H1 (cell line): ENCODE data around the gene SATB2. TPM values are rescaled to one million over a fixed set of nuclear protein-coding genes. Genes with fewer than 3 reads are reported as not detected.

Experiments
- BACH1 ChIP-seq: IDR thresholded peaks from 2 replicates; pipeline ENCODE4 v1.6.1; 2012; ENCODE audit warnings: low read length, improper control_type of control experiment
- GTF2F1 ChIP-seq: IDR thresholded peaks from 2 replicates; pipeline ENCODE4 v1.6.1; 2012; ENCODE audit warnings: low read depth, low read length, improper control_type of control experiment, borderline replicate concordance
- MAFK ChIP-seq: IDR thresholded peaks from 2 replicates; pipeline ENCODE4 v1.6.1; 2012; ENCODE audit warnings: low read depth, mild to moderate bottlenecking, improper control_type of control experiment, low read length
- RAD21 ChIP-seq, 2 experiments: IDR thresholded peaks in 1 of 2; conservative IDR thresholded peaks in 1 of 2; 2 replicates each; pipeline ENCODE4 v1.6.1; 2011; ENCODE audit warnings: low read depth in 2 of 2, low read length in 2 of 2, improper control_type of control experiment in 1 of 2, inconsistent platforms in 1 of 2, mild to moderate bottlenecking in 1 of 2, moderate library complexity in 1 of 2
- RXRA ChIP-seq: IDR thresholded peaks from 2 replicates; pipeline ENCODE4 v1.6.1; 2011; ENCODE audit warnings: low read depth, mild to moderate bottlenecking, low read length, moderate library complexity; ENCODE audit not compliant: insufficient read depth
- SIRT6 ChIP-seq: IDR thresholded peaks from one replicate; pipeline ENCODE4 v1.7.1; 2012; ENCODE audit warnings: low read length, inconsistent platforms
- TBP ChIP-seq: IDR thresholded peaks from 2 replicates; pipeline ENCODE4 v1.6.1; 2011; ENCODE audit warnings: low read depth, low read length, improper control_type of control experiment
- TCF12 ChIP-seq: IDR thresholded peaks from 2 replicates; pipeline ENCODE4 v1.6.1; 2011; ENCODE audit warnings: low read depth, mild to moderate bottlenecking, low read length
- polyA plus RNA-seq, 7 experiments: library from polyadenylated mRNA; depleted of rRNA in 3 of 7; stranded (reverse) in 5 of 7; unstranded in 2 of 7; fragments of >200 nt in 5 of 7; fragments of 200-250 nt in 2 of 7; gene quantifications; 1 replicate in 5 of 7; 2 replicates in 1 of 7; 4 replicates in 1 of 7; pipeline versions ENCODE4 v1.2.1 to v1.2.3, GENCODE V29; 2011 to 2013; ENCODE audit warnings: missing spikeins in 2 of 7, mixed read lengths in 2 of 7
- total RNA-seq: library from RNA; stranded (reverse); fragmentation: NEBNext Ultra II Directional; extraction: Animal tissue kit (Norgen Biotek cat#: 25700); gene quantifications from 2 replicates; pipeline ENCODE4 v1.2.1, GENCODE V29; 2021
- TF ChIP-seq, protein P1 (sequence below): fragments of 300-600 bp; sonication (generic); IDR thresholded peaks from 2 replicates; pipeline ENCODE4 v1.7.1; 2012; ENCODE audit warnings: low read length, moderate library complexity, mild to moderate bottlenecking, inconsistent platforms; ENCODE audit not compliant: insufficient replicate concordance
- TF ChIP-seq, protein P2 (sequence below): IDR thresholded peaks from 2 replicates; pipeline ENCODE4 v1.6.1; 2012; ENCODE audit warnings: low read length, inconsistent platforms

SATB2 gene
- total and polyA plus RNA-seq, 2 of the 8 experiments (the other 6 are each of a cell fraction or from before 2014, with no cell fraction given): 1.3 to 5.7 TPM

DNA sequence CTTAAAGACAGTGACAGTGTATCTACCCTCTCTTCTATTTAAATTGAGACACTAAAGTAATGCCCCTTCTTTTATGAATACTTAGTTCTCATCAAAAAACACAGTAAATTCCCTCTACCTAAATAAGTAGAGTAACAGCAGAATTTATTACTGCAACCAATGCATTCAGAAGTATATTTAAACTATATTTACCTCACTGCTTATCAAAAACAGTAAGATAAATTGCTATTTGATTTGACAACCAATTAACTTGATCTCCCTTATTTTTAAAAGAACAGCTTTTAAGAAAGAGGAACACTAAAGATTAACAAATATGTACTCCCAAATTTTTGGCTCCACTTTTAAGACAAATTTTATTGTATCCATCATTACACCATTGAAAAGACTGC lies 4.8 kb downstream of the SATB2 start (continued):
- TF ChIP-seq, protein P1, sequence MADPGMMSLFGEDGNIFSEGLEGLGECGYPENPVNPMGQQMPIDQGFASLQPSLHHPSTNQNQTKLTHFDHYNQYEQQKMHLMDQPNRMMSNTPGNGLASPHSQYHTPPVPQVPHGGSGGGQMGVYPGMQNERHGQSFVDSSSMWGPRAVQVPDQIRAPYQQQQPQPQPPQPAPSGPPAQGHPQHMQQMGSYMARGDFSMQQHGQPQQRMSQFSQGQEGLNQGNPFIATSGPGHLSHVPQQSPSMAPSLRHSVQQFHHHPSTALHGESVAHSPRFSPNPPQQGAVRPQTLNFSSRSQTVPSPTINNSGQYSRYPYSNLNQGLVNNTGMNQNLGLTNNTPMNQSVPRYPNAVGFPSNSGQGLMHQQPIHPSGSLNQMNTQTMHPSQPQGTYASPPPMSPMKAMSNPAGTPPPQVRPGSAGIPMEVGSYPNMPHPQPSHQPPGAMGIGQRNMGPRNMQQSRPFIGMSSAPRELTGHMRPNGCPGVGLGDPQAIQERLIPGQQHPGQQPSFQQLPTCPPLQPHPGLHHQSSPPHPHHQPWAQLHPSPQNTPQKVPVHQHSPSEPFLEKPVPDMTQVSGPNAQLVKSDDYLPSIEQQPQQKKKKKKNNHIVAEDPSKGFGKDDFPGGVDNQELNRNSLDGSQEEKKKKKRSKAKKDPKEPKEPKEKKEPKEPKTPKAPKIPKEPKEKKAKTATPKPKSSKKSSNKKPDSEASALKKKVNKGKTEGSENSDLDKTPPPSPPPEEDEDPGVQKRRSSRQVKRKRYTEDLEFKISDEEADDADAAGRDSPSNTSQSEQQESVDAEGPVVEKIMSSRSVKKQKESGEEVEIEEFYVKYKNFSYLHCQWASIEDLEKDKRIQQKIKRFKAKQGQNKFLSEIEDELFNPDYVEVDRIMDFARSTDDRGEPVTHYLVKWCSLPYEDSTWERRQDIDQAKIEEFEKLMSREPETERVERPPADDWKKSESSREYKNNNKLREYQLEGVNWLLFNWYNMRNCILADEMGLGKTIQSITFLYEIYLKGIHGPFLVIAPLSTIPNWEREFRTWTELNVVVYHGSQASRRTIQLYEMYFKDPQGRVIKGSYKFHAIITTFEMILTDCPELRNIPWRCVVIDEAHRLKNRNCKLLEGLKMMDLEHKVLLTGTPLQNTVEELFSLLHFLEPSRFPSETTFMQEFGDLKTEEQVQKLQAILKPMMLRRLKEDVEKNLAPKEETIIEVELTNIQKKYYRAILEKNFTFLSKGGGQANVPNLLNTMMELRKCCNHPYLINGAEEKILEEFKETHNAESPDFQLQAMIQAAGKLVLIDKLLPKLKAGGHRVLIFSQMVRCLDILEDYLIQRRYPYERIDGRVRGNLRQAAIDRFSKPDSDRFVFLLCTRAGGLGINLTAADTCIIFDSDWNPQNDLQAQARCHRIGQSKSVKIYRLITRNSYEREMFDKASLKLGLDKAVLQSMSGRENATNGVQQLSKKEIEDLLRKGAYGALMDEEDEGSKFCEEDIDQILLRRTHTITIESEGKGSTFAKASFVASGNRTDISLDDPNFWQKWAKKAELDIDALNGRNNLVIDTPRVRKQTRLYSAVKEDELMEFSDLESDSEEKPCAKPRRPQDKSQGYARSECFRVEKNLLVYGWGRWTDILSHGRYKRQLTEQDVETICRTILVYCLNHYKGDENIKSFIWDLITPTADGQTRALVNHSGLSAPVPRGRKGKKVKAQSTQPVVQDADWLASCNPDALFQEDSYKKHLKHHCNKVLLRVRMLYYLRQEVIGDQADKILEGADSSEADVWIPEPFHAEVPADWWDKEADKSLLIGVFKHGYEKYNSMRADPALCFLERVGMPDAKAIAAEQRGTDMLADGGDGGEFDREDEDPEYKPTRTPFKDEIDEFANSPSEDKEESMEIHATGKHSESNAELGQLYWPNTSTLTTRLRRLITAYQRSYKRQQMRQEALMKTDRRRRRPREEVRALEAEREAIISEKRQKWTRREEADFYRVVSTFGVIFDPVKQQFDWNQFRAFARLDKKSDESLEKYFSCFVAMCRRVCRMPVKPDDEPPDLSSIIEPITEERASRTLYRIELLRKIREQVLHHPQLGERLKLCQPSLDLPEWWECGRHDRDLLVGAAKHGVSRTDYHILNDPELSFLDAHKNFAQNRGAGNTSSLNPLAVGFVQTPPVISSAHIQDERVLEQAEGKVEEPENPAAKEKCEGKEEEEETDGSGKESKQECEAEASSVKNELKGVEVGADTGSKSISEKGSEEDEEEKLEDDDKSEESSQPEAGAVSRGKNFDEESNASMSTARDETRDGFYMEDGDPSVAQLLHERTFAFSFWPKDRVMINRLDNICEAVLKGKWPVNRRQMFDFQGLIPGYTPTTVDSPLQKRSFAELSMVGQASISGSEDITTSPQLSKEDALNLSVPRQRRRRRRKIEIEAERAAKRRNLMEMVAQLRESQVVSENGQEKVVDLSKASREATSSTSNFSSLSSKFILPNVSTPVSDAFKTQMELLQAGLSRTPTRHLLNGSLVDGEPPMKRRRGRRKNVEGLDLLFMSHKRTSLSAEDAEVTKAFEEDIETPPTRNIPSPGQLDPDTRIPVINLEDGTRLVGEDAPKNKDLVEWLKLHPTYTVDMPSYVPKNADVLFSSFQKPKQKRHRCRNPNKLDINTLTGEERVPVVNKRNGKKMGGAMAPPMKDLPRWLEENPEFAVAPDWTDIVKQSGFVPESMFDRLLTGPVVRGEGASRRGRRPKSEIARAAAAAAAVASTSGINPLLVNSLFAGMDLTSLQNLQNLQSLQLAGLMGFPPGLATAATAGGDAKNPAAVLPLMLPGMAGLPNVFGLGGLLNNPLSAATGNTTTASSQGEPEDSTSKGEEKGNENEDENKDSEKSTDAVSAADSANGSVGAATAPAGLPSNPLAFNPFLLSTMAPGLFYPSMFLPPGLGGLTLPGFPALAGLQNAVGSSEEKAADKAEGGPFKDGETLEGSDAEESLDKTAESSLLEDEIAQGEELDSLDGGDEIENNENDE: no peak
- no peak for TF ChIP-seq TCF12
- TF ChIP-seq TBP: no peak
- TF ChIP-seq RXRA: no peak
- no peak for TF ChIP-seq GTF2F1
- no peak for TF ChIP-seq MAFK
- no peak for TF ChIP-seq RAD21 (IDR thresholded peaks at IDR 0.05 in 1 of 2, conservative IDR thresholded peaks at IDR 0.05 in 1 of 2; ENCODE audit: low read depth in 2 of 2, low read length in 2 of 2)
- TF ChIP-seq, protein P2, sequence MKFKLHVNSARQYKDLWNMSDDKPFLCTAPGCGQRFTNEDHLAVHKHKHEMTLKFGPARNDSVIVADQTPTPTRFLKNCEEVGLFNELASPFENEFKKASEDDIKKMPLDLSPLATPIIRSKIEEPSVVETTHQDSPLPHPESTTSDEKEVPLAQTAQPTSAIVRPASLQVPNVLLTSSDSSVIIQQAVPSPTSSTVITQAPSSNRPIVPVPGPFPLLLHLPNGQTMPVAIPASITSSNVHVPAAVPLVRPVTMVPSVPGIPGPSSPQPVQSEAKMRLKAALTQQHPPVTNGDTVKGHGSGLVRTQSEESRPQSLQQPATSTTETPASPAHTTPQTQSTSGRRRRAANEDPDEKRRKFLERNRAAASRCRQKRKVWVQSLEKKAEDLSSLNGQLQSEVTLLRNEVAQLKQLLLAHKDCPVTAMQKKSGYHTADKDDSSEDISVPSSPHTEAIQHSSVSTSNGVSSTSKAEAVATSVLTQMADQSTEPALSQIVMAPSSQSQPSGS: no peak
- no peak for TF ChIP-seq SIRT6
- no peak for TF ChIP-seq BACH1
